ENCODE results near the gene RFX2.
"Not testable (repeated sequence)": the region's sequence is repeated elsewhere in the genome, so short reads cannot be mapped to it uniquely, and the experiment has no call there.

The RFX2 gene

GRCh38 chr19:6125571-6125989 is 15.3 kb upstream of the RFX2 start:
- Histone ChIP-seq H3K27ac (ENCODE audit: low read length) (no peak overlapping the region), H3K4me3 (ENCODE audit: low read length) (no peak overlapping the region), H3K27me3 (ENCODE audit: control insufficient read depth, insufficient read depth, low read length) (no peaks in the 10 kb centered on the region), H3K4me1 (ENCODE audit: control insufficient read depth, insufficient read depth, low read length) (no peaks in the 10 kb centered on the region), H3K36me3 (ENCODE audit: control insufficient read depth, insufficient read depth, low read length) (no peaks in the 10 kb centered on the region), H3K9me3 (ENCODE audit: control insufficient read depth, insufficient read depth, low read length) (peaks cover 2% of the 10 kb centered on the region)
- no CpG with 5 or more reads among the region's 6 CpGs for WGBS (ENCODE audit: insufficient coverage, insufficient read length)
- no peak for DNase-seq (ENCODE audit: low read depth, low spot score)

GRCh38 chr19:6119031-6119430 is 8.7 kb upstream of the RFX2 start:
- Histone ChIP-seq H3K27me3 (ENCODE audit: control insufficient read depth, insufficient read depth, low read length) (no peaks in the 10 kb centered on the region), H3K4me1 (ENCODE audit: control insufficient read depth, insufficient read depth, low read length) (no peaks in the 10 kb centered on the region), H3K9me3 (ENCODE audit: control insufficient read depth, insufficient read depth, low read length) (no peaks in the 10 kb centered on the region), H3K27ac (ENCODE audit: low read length) (no peak overlapping the region), H3K4me3 (ENCODE audit: low read length) (no peak overlapping the region), H3K36me3 (ENCODE audit: control insufficient read depth, insufficient read depth, low read length) (no peaks in the 10 kb centered on the region)
- no peak for DNase-seq (ENCODE audit: low read depth, low spot score)

- WGBS (ENCODE audit: insufficient coverage, insufficient read length), result no CpG with 5 or more reads among the region's 2 CpGs
- Histone ChIP-seq H3K36me3 (ENCODE audit: control insufficient read depth, insufficient read depth, low read length) (no peaks in the 10 kb centered on the region), H3K4me1 (ENCODE audit: control insufficient read depth, insufficient read depth, low read length) (no peaks in the 10 kb centered on the region), H3K27ac (ENCODE audit: low read length) (no peak overlapping the region), H3K4me3 (ENCODE audit: low read length) (no peak overlapping the region), H3K27me3 (ENCODE audit: control insufficient read depth, insufficient read depth, low read length) (no peaks in the 10 kb centered on the region), H3K9me3 (ENCODE audit: control insufficient read depth, insufficient read depth, low read length) (no peaks in the 10 kb centered on the region)
- no peak for DNase-seq (ENCODE audit: low read depth, low spot score)
Measured at GRCh38 chr19:6118043-6118442, 7.7 kb upstream of the RFX2 start.

GRCh38 chr19:6117534-6117933 is 7.2 kb upstream of the RFX2 start:
- Histone ChIP-seq H3K27me3 (ENCODE audit: control insufficient read depth, insufficient read depth, low read length) (no peaks in the 10 kb centered on the region), H3K4me1 (ENCODE audit: control insufficient read depth, insufficient read depth, low read length) (no peaks in the 10 kb centered on the region), H3K9me3 (ENCODE audit: control insufficient read depth, insufficient read depth, low read length) (no peaks in the 10 kb centered on the region), H3K36me3 (ENCODE audit: control insufficient read depth, insufficient read depth, low read length) (no peaks in the 10 kb centered on the region), H3K27ac (ENCODE audit: low read length) (no peak overlapping the region), H3K4me3 (ENCODE audit: low read length) (no peak overlapping the region)
- DNase-seq (ENCODE audit: low read depth, low spot score), result no peak

- no peaks in the 10 kb centered on the region for H3K27me3 ChIP-seq (ENCODE audit: control insufficient read depth, insufficient read depth, low read length)
- no peak overlapping the region for H3K27ac ChIP-seq (ENCODE audit: low read length)
- no peaks in the 10 kb centered on the region for H3K36me3 ChIP-seq (ENCODE audit: control insufficient read depth, insufficient read depth, low read length)
- no peaks in the 10 kb centered on the region for H3K4me1 ChIP-seq (ENCODE audit: control insufficient read depth, insufficient read depth, low read length)
- no peak for DNase-seq (ENCODE audit: low read depth, low spot score)
- no CpG with 5 or more reads among the region's 4 CpGs for WGBS (ENCODE audit: insufficient coverage, insufficient read length)
- no peak overlapping the region for H3K4me3 ChIP-seq (ENCODE audit: low read length)
- no peaks in the 10 kb centered on the region for H3K9me3 ChIP-seq (ENCODE audit: control insufficient read depth, insufficient read depth, low read length)
Measured at GRCh38 chr19:6116749-6117430, 6.6 kb upstream of the RFX2 start.

GRCh38 chr19:6115992-6116391 is 5.7 kb upstream of the RFX2 start:
- H3K27me3 ChIP-seq (ENCODE audit: control insufficient read depth, insufficient read depth, low read length), result no peaks in the 10 kb centered on the region
- H3K9me3 ChIP-seq (ENCODE audit: control insufficient read depth, insufficient read depth, low read length), result no peaks in the 10 kb centered on the region
- H3K36me3 ChIP-seq (ENCODE audit: control insufficient read depth, insufficient read depth, low read length), result no peaks in the 10 kb centered on the region
- DNase-seq (ENCODE audit: low read depth, low spot score), result no peak
- no peak overlapping the region for H3K4me3 ChIP-seq (ENCODE audit: low read length)
- H3K27ac ChIP-seq (ENCODE audit: low read length), result no peak overlapping the region
- H3K4me1 ChIP-seq (ENCODE audit: control insufficient read depth, insufficient read depth, low read length), result no peaks in the 10 kb centered on the region
- WGBS (ENCODE audit: insufficient coverage, insufficient read length), result no CpG with 5 or more reads among the region's 1 CpG

- peaks cover 12% of the 10 kb centered on the region for H3K27me3 ChIP-seq (ENCODE audit: control insufficient read depth, insufficient read depth, low read length)
- WGBS (ENCODE audit: insufficient coverage, insufficient read length), result no CpG with 5 or more reads among the region's 15 CpGs
- no peak overlapping the region for H3K4me3 ChIP-seq (ENCODE audit: low read length)
- DNase-seq (ENCODE audit: low read depth, low spot score), result no peak
- H3K36me3 ChIP-seq (ENCODE audit: control insufficient read depth, insufficient read depth, low read length), result no peaks in the 10 kb centered on the region
- 0 out of 2 replicates have a peak, but pooled peaks cover 1% of the 10 kb centered on the region for H3K4me1 ChIP-seq (ENCODE audit: control insufficient read depth, insufficient read depth, low read length)
- H3K9me3 ChIP-seq (ENCODE audit: control insufficient read depth, insufficient read depth, low read length), result no peaks in the 10 kb centered on the region
- no peak overlapping the region for H3K27ac ChIP-seq (ENCODE audit: low read length)
Measured at GRCh38 chr19:6113616-6114188, 3.4 kb upstream of the RFX2 start.

GRCh38 chr19:6109947-6110346 is 353 bp downstream of the RFX2 start:
- peaks cover 14% of the 10 kb centered on the region for H3K27me3 ChIP-seq (ENCODE audit: control insufficient read depth, insufficient read depth, low read length)
- no peak for DNase-seq (ENCODE audit: low read depth, low spot score)
- 0 out of 2 replicates have a peak, but pooled peaks cover 1% of the 10 kb centered on the region for H3K4me1 ChIP-seq (ENCODE audit: control insufficient read depth, insufficient read depth, low read length)
- H3K27ac ChIP-seq (ENCODE audit: low read length), result no peak overlapping the region
- H3K9me3 ChIP-seq (ENCODE audit: control insufficient read depth, insufficient read depth, low read length), result no peaks in the 10 kb centered on the region
- H3K4me3 ChIP-seq (ENCODE audit: low read length), result peak overlapping the region; percentile 63; the same call in 1 of the 2 replicates
- H3K36me3 ChIP-seq (ENCODE audit: control insufficient read depth, insufficient read depth, low read length), result no peaks in the 10 kb centered on the region
- WGBS (ENCODE audit: insufficient coverage, insufficient read length), result no CpG with 5 or more reads among the region's 38 CpGs

- Histone ChIP-seq H3K4me1 (ENCODE audit: control insufficient read depth, insufficient read depth, low read length) (0 out of 2 replicates have a peak, but pooled peaks cover 1% of the 10 kb centered on the region), H3K4me3 (ENCODE audit: low read length) (peak overlapping the region; percentile 40; the same call in 1 of the 2 replicates), H3K36me3 (ENCODE audit: control insufficient read depth, insufficient read depth, low read length) (no peaks in the 10 kb centered on the region), H3K9me3 (ENCODE audit: control insufficient read depth, insufficient read depth, low read length) (no peaks in the 10 kb centered on the region), H3K27me3 (ENCODE audit: control insufficient read depth, insufficient read depth, low read length) (peaks cover 14% of the 10 kb centered on the region), H3K27ac (ENCODE audit: low read length) (no peak overlapping the region)
- WGBS (ENCODE audit: insufficient coverage, insufficient read length), result no CpG with 5 or more reads among the region's 47 CpGs
- DNase-seq (ENCODE audit: low read depth, low spot score), result no peak
Measured at GRCh38 chr19:6108721-6109633, 1.3 kb downstream of the RFX2 start.

- not testable (repeated sequence) for H3K4me3 ChIP-seq (ENCODE audit: low read length); H3K27ac ChIP-seq (ENCODE audit: low read length); H3K9me3 ChIP-seq (ENCODE audit: control insufficient read depth, insufficient read depth, low read length); H3K36me3 ChIP-seq (ENCODE audit: control insufficient read depth, insufficient read depth, low read length); H3K4me1 ChIP-seq (ENCODE audit: control insufficient read depth, insufficient read depth, low read length); DNase-seq (ENCODE audit: low read depth, low spot score)
- peaks cover 14% of the 10 kb centered on the region for H3K27me3 ChIP-seq (ENCODE audit: control insufficient read depth, insufficient read depth, low read length)
- WGBS (ENCODE audit: insufficient coverage, insufficient read length), result no CpG with 5 or more reads among the region's 15 CpGs
Measured at GRCh38 chr19:6106643-6107294, 3.5 kb downstream of the RFX2 start.
